Esophagus muscularis mucosa (tissue), 3 donors: ENCODE results near the gene COPS6.

Source experiments
- POLR2AphosphoS5 ChIP-seq, 2 donors: sonication (generic); formaldehyde crosslinking; IDR thresholded peaks; one replicate each; pipeline ENCODE4 v1.6.1; 2017; ENCODE audit warnings: antibody characterized with exemption in 2 of 2
- TF ChIP-seq, protein P1 (sequence below), 3 experiments: fragments of 200-600 bp in 2 of 3; fragments of 450-650 bp in 1 of 3; sonication (generic) in 2 of 3; IDR thresholded peaks; one replicate each; pipeline ENCODE4 v1.5.1; 2017 to 2019; ENCODE audit warnings: antibody characterized with exemption in 3 of 3, mild to moderate bottlenecking in 2 of 3, moderate library complexity in 1 of 3

DNA sequence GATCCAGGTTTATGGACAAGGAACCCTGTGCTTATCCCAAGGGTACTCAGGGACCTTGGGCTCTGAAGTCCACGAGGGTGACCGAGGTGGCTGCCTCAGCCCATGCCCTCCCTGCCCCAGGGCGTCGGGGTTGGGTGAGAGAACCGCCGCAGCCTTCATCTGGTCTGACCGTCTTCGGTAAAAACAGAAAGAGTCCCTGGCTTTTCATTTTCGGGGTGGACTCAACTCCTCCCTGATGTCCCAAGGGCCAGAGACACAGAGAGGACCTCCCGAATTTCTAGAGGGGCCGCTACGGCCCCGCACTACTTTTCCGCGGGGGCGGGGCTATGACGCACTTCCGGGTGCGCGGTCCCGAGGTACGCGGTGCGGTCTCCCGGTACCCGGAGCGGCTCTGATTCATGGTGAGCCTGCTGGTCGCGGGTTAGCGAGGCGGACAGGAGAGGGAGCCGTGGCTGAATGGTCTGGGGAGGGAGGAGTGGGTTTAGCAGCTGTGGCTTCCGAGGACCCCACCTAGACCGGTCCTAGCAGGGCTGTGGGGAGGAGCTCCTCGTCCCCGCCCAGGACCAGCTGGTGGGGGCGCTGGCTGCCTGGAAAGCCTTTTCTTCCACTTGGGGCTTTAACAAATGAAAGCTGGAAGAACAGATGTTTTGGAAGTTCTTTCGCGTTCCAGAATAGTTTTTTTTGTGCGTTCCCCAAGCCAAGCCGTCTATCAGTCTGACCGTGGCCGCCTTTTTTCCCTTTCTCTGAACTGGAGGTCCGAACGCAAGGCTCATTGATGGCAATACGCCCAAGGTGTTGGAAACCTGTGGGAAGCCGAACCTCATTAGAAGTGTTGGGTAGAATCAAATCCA lies 39.1 kb upstream of the COPS6 start, which contains the start of gene ZSCAN21:
- peak; percentile 92 to 96 for TF ChIP-seq POLR2AphosphoS5 (IDR thresholded peaks at IDR 0.05)
- TF ChIP-seq, protein P1, sequence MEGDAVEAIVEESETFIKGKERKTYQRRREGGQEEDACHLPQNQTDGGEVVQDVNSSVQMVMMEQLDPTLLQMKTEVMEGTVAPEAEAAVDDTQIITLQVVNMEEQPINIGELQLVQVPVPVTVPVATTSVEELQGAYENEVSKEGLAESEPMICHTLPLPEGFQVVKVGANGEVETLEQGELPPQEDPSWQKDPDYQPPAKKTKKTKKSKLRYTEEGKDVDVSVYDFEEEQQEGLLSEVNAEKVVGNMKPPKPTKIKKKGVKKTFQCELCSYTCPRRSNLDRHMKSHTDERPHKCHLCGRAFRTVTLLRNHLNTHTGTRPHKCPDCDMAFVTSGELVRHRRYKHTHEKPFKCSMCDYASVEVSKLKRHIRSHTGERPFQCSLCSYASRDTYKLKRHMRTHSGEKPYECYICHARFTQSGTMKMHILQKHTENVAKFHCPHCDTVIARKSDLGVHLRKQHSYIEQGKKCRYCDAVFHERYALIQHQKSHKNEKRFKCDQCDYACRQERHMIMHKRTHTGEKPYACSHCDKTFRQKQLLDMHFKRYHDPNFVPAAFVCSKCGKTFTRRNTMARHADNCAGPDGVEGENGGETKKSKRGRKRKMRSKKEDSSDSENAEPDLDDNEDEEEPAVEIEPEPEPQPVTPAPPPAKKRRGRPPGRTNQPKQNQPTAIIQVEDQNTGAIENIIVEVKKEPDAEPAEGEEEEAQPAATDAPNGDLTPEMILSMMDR (IDR thresholded peaks at IDR 0.05): peak in 2 of 3 experiments; percentile 8 to 12
